H1 (cell line): Measurements from ENCODE around the gene PRPF31. TPM values are rescaled to one million over a fixed set of nuclear protein-coding genes. Genes with fewer than 3 reads are reported as not detected.
A peak's percentile ranks its signal among the peaks of the same experiment; 100 is the strongest.

Experiments
- CTCF ChIA-PET: fragments of 300-600 bp; sonication (Branson Sonifier 250); formaldehyde crosslinking; loops from one replicate; lab custom pipeline; 2021; ENCODE audit not compliant: partially characterized antibody; lab: Charles Lee
- POLR2A ChIA-PET: fragments of 300-600 bp; sonication (Branson Sonifier 250); formaldehyde crosslinking; loops from one replicate; lab custom pipeline; 2021; ENCODE audit warnings: inconsistent platforms; ENCODE audit not compliant: partially characterized antibody; lab: Charles Lee
- DNase-seq, 2 experiments: peaks; one replicate each; pipeline versions ENCODE4 v3.0.0 to v3.0.0-alpha.2; 2010 to 2022; ENCODE audit warnings: low spot score in 2 of 2, low read depth in 1 of 2, mixed read lengths in 1 of 2
- FAIRE-seq: peaks from 2 replicates; lab custom pipeline; 2011; peaks lifted over from hg19 to GRCh38; lab: Jason Lieb, UNC
- H2AFZ ChIP-seq: 2 replicates; pipeline ENCODE4 v1.8.1; 2012; ENCODE audit warnings: low read length, inconsistent platforms
- H2AK5ac ChIP-seq: 2 replicates; pipeline ENCODE4 v1.6.1; 2013; ENCODE audit warnings: low read depth, low read length
- H2BK120ac ChIP-seq: replicated peaks from 2 replicates; pipeline ENCODE3; 2013; ENCODE audit warnings: low read depth, low read length, inconsistent platforms
- H2BK12ac ChIP-seq: 2 replicates; pipeline ENCODE4 v1.6.1; 2013; ENCODE audit warnings: low read depth, low read length
- H2BK15ac ChIP-seq: 2 replicates; pipeline ENCODE4 v1.6.1; 2013; ENCODE audit warnings: low read length
- H2BK20ac ChIP-seq: 2 replicates; pipeline ENCODE4 v1.6.1; 2013; ENCODE audit warnings: low read length
- H2BK5ac ChIP-seq: 2 replicates; pipeline ENCODE4 v1.6.1; 2013; ENCODE audit warnings: low read depth, low read length
- H3K14ac ChIP-seq: 2 replicates; pipeline ENCODE4 v1.6.1; 2013; ENCODE audit warnings: inconsistent platforms; ENCODE audit not compliant: insufficient read length
- H3K18ac ChIP-seq: 2 replicates; pipeline ENCODE4 v1.6.1; 2013; ENCODE audit warnings: low read length; ENCODE audit errors: extremely low read depth
- H3K23ac ChIP-seq: 2 replicates; pipeline ENCODE4 v1.6.1; 2013; ENCODE audit warnings: inconsistent platforms; ENCODE audit not compliant: insufficient read length
- H3K23me2 ChIP-seq: 2 replicates; pipeline ENCODE4 v1.6.1; 2013; ENCODE audit warnings: low read depth, low read length
- H3K27ac ChIP-seq: 2 replicates; pipeline ENCODE4 v1.6.1; 2011; ENCODE audit warnings: low read depth, low read length, inconsistent platforms
- H3K27me3 ChIP-seq, 4 experiments: replicated peaks in 1 of 4; 1 replicate in 1 of 4; 2 replicates in 3 of 4; pipeline versions ENCODE4 v1.6.1 to v1.8.1; 2011 to 2013; ENCODE audit warnings: low read length in 3 of 4, mild to moderate bottlenecking in 3 of 4, inconsistent platforms in 2 of 4, mixed read lengths in 2 of 4, moderate library complexity in 1 of 4; ENCODE audit not compliant: control insufficient read depth in 3 of 4, insufficient read depth in 3 of 4; ENCODE audit errors: extremely low read depth in 1 of 4
- H3K36me3 ChIP-seq, 4 experiments: 2 replicates each; pipeline versions ENCODE4 v1.6.1 to v1.8.1; 2011 to 2013; ENCODE audit warnings: mild to moderate bottlenecking in 4 of 4, low read length in 3 of 4, moderate library complexity in 2 of 4, control low read depth in 1 of 4, inconsistent platforms in 1 of 4; ENCODE audit not compliant: insufficient read depth in 4 of 4, control insufficient read depth in 2 of 4
- H3K4ac ChIP-seq: replicated peaks from 2 replicates; pipeline ENCODE3; 2013; ENCODE audit warnings: low read length, low read depth, mixed read lengths, inconsistent platforms; ENCODE audit not compliant: insufficient read length
- H3K4me1 ChIP-seq, 4 experiments: replicated peaks in 1 of 4; 1 replicate in 1 of 4; 2 replicates in 3 of 4; pipeline versions ENCODE4 v1.6.1 to v1.8.1; 2011 to 2013; ENCODE audit warnings: low read length in 3 of 4, inconsistent platforms in 2 of 4, mixed read lengths in 1 of 4; ENCODE audit not compliant: insufficient read depth in 4 of 4, control insufficient read depth in 3 of 4
- H3K4me2 ChIP-seq, 2 experiments: 2 replicates each; pipeline versions ENCODE4 v1.6.1 to v1.8.1; 2011 to 2013; ENCODE audit warnings: low read depth in 2 of 2, low read length in 2 of 2, control low read depth in 1 of 2, inconsistent platforms in 1 of 2, mild to moderate bottlenecking in 1 of 2; ENCODE audit not compliant: insufficient read depth in 1 of 2
- H3K4me3 ChIP-seq, 4 experiments: fragments of 200-600, 300-600 bp in 1 of 4; sonication (generic), shearing (Covaris generic), sonication (Bioruptor Twin) in 1 of 4; 2 replicates each; pipeline versions ENCODE4 v1.5.1 to v1.8.1; 2011 to 2016; ENCODE audit warnings: low read length in 4 of 4, low read depth in 3 of 4, control low read depth in 2 of 4, inconsistent platforms in 2 of 4, mild to moderate bottlenecking in 2 of 4, mixed read lengths in 1 of 4, moderate library complexity in 1 of 4; ENCODE audit not compliant: insufficient read depth in 2 of 4; ENCODE audit errors: extremely low read depth in 1 of 4
- H3K56ac ChIP-seq: replicated peaks from 2 replicates; pipeline ENCODE3; 2013; ENCODE audit warnings: low read depth, mild to moderate bottlenecking, mixed read lengths, low read length, inconsistent platforms; ENCODE audit not compliant: insufficient read length
- H3K79me1 ChIP-seq: 2 replicates; pipeline ENCODE4 v1.6.1; 2013; ENCODE audit warnings: low read depth, low read length, control low read depth
- H3K79me2 ChIP-seq, 2 experiments: 2 replicates each; pipeline versions ENCODE4 v1.6.1 to v1.8.1; 2012 to 2013; ENCODE audit warnings: low read length in 2 of 2, mild to moderate bottlenecking in 2 of 2, inconsistent platforms in 1 of 2; ENCODE audit not compliant: insufficient read depth in 2 of 2, control insufficient read depth in 1 of 2
- H3K9ac ChIP-seq, 4 experiments: replicated peaks in 1 of 4; 1 replicate in 1 of 4; 2 replicates in 3 of 4; pipeline versions ENCODE4 v1.6.1 to v1.8.1; 2011 to 2013; ENCODE audit warnings: low read depth in 3 of 4, low read length in 3 of 4, control low read depth in 2 of 4, mild to moderate bottlenecking in 2 of 4, moderate library complexity in 2 of 4, inconsistent platforms in 1 of 4; ENCODE audit errors: extremely low read depth in 1 of 4
- H3K9me3 ChIP-seq, 2 experiments: 2 replicates each; pipeline versions ENCODE4 v1.6.1 to v1.8.1; 2012 to 2013; ENCODE audit warnings: mild to moderate bottlenecking in 2 of 2, moderate library complexity in 2 of 2, control low read depth in 1 of 2, inconsistent platforms in 1 of 2, low read depth in 1 of 2, low read length in 1 of 2, mixed read lengths in 1 of 2; ENCODE audit not compliant: insufficient read depth in 2 of 2
- H4K20me1 ChIP-seq, 2 experiments: replicated peaks in 1 of 2; 2 replicates each; pipeline versions ENCODE3 to v1.8.1; 2011 to 2013; ENCODE audit warnings: inconsistent platforms in 2 of 2, low read length in 2 of 2, mild to moderate bottlenecking in 1 of 2; ENCODE audit not compliant: insufficient read depth in 2 of 2, control insufficient read depth in 1 of 2
- H4K5ac ChIP-seq: 2 replicates; pipeline ENCODE4 v1.6.1; 2013; ENCODE audit warnings: low read length, low read depth, mixed read lengths, inconsistent platforms; ENCODE audit not compliant: insufficient read length
- H4K8ac ChIP-seq: 2 replicates; pipeline ENCODE4 v1.8.0; 2013; ENCODE audit warnings: mild to moderate bottlenecking, moderate library complexity, low read length, inconsistent platforms; ENCODE audit not compliant: insufficient read depth; ENCODE audit errors: extremely low read depth
- H4K91ac ChIP-seq: replicated peaks from 2 replicates; pipeline ENCODE3; 2013; ENCODE audit warnings: low read length, mixed read lengths, inconsistent platforms; ENCODE audit not compliant: insufficient read length
- POLR2A ChIP-seq, 2 experiments: IDR thresholded peaks; 1 replicate in 1 of 2; 2 replicates in 1 of 2; pipeline ENCODE4 v1.6.1; 2011; ENCODE audit warnings: low read depth in 2 of 2, low read length in 2 of 2, mild to moderate bottlenecking in 2 of 2; ENCODE audit errors: control extremely low read depth in 1 of 2
- POLR2AphosphoS5 ChIP-seq: IDR thresholded peaks from 2 replicates; pipeline ENCODE4 v1.6.1; 2011; ENCODE audit warnings: low read depth, low read length
- SIX5 ChIP-seq: IDR thresholded peaks from 2 replicates; pipeline ENCODE4 v1.6.1; 2011; ENCODE audit warnings: mild to moderate bottlenecking, low read depth, low read length
- WGBS, 2 experiments: shearing (Covaris generic) in 1 of 2; methylation state at CpG; one replicate each; pipeline versions ENCODE4 v1.1.6 to v1.1.7; 2013 to 2015; ENCODE audit warnings: low lambda C conversion rate in 2 of 2, mixed read lengths in 2 of 2, inconsistent platforms in 1 of 2, low coverage in 1 of 2, missing lambda C conversion rate in 1 of 2; ENCODE audit not compliant: insufficient replicate concordance in 2 of 2, insufficient coverage in 1 of 2, insufficient read length in 1 of 2; ENCODE audit errors: extremely low coverage in 1 of 2, missing lambda C conversion rate in 1 of 2; 5-methylcytosine and 5-hydroxymethylcytosine counted together
- polyA plus RNA-seq, 7 experiments: library from polyadenylated mRNA; depleted of rRNA in 3 of 7; stranded (reverse) in 5 of 7; unstranded in 2 of 7; fragments of >200 nt in 5 of 7; fragments of 200-250 nt in 2 of 7; gene quantifications; 1 replicate in 5 of 7; 2 replicates in 1 of 7; 4 replicates in 1 of 7; pipeline versions ENCODE4 v1.2.1 to v1.2.3, GENCODE V29; 2011 to 2013; ENCODE audit warnings: missing spikeins in 2 of 7, mixed read lengths in 2 of 7
- total RNA-seq: library from RNA; stranded (reverse); fragmentation: NEBNext Ultra II Directional; extraction: Animal tissue kit (Norgen Biotek cat#: 25700); gene quantifications from 2 replicates; pipeline ENCODE4 v1.2.1, GENCODE V29; 2021

The PRPF31 gene
- total and polyA plus RNA-seq, 2 of the 8 experiments (the other 6 are each of a cell fraction or from before 2014, with no cell fraction given) = 51.1 to 97.4 TPM

DNA sequence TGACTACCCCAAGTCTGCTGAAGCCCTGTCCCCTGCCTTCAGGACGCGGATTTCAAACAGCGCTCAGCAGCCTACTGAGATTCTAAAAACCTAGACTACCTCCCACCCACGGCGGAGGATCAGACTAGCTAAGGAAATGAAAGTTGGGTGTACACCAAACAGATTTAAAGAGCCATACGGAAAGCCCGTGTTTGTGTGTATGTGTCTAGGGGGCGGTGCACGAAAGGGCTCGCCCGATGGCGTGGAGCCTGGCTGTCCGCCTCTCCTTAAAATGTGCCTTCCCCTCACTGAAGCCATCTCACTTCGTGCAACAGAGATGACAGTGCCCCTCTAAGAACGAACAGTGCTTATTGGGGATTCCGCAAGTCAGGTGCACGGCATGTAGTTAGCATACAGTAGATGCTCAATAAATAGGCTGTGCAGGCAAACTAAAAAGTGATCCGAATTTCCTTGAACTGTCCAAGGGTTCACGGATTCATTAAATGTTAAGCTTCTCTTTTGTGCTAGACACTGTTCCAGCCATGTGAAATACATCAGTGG, 43.3 kb downstream of the PRPF31 start:
- H4K5ac ChIP-seq = no peak overlapping the region
- H3K79me2 ChIP-seq = no peaks in the 10 kb centered on the region
- DNase-seq (no peak), FAIRE-seq (no peak)
- H3K9ac ChIP-seq = peak overlapping the region; percentile 53 to 85 (median 78)
- H3K4me1 ChIP-seq = peaks cover 0 to 20% (median 9%) of the 10 kb centered on the region in 4 experiments; a peak in 6 of 7 replicates
- peaks cover 10% of the 10 kb centered on the region for H3K79me1 ChIP-seq
- H2BK5ac ChIP-seq = peak overlapping the region; percentile 82
- POLR2A ChIA-PET = interaction anchor here (0.7 to 14.8 kb wide), 11 partner anchors 10 to 50 kb away, joined by 3 to 348 read pairs (median 4); partner anchors contain the start of genes CNOT3, MBOAT7, PRPF31 and RPS9
- H3K4me2 ChIP-seq = peak overlapping the region; percentile 93 to 100
- no peak overlapping the region for H2AFZ ChIP-seq
- TF ChIP-seq SIX5 (no peak), POLR2AphosphoS5 (peak; percentile 44; the same call in 1 of the 2 replicates), POLR2A (IDR thresholded peaks at IDR 0.05; ENCODE audit: control extremely low read depth in 1 of 2, low read depth in 2 of 2, low read length in 2 of 2) (0 out of 3 replicates have a peak, but pooled peaks of 1 of the 2 experiments have one; percentile 34)
- peak overlapping the region; percentile 81 to 96 (median 81) for H3K4me3 ChIP-seq
- WGBS, 2 experiments = 34% methylated on average over 19 of the region's 19 CpGs; no CpG with 5 or more reads in 1 of the 2 experiments
- H3K23ac ChIP-seq = no peak overlapping the region
- CTCF ChIA-PET = interaction anchor here (0.6 to 1.7 kb wide), 6 partner anchors 8 to 71 kb away, joined by 3 to 4 read pairs (median 4); no protein-coding TSS in a partner anchor
- no peak overlapping the region for H3K4ac ChIP-seq
- peak overlapping the region; percentile 31; the same call in 1 of the 2 replicates for H2BK15ac ChIP-seq
- H3K14ac ChIP-seq = no peak overlapping the region
- H3K27ac ChIP-seq = peak overlapping the region; percentile 84
- peaks cover 1 to 19% of the 10 kb centered on the region in 2 experiments for H4K20me1 ChIP-seq
- H4K91ac ChIP-seq = peak overlapping the region; percentile 8
- peak overlapping the region; percentile 81; the same call in 1 of the 2 replicates for H3K18ac ChIP-seq
- H3K56ac ChIP-seq = no peak overlapping the region
- H3K23me2 ChIP-seq = peaks cover 15% of the 10 kb centered on the region
- H4K8ac ChIP-seq = no peak overlapping the region
- H3K27me3 ChIP-seq = peaks cover 0 to 8% (median 4%) of the 10 kb centered on the region in 4 experiments; a peak in 4 of 7 replicates
- peaks cover 15 to 27% (median 22%) of the 10 kb centered on the region in 4 experiments for H3K36me3 ChIP-seq
- H2BK12ac ChIP-seq = peak overlapping the region; percentile 29; the same call in 1 of the 2 replicates
- no peak overlapping the region for H2BK120ac ChIP-seq
- no peak overlapping the region for H2BK20ac ChIP-seq
- H3K9me3 ChIP-seq = no peaks in the 10 kb centered on the region
- H2AK5ac ChIP-seq = no peak overlapping the region
